Panc1 (cell line): ENCODE data around the gene WDR27.

Experiments used
- CTCF ChIP-seq: fragments of 450-650 bp; IDR thresholded peaks from 2 replicates; pipeline ENCODE4 v1.5.1; 2017; ENCODE audit warnings: mild to moderate bottlenecking
- POLR2AphosphoS5 ChIP-seq: IDR thresholded peaks from 2 replicates; pipeline ENCODE4 v1.6.1; 2012; ENCODE audit warnings: mild to moderate bottlenecking, low read depth, low read length, moderate library complexity
- REST ChIP-seq, 2 experiments: IDR thresholded peaks; 2 replicates each; pipeline ENCODE4 v1.6.1; 2011 to 2012; ENCODE audit warnings: low read depth in 2 of 2, control low read depth in 1 of 2, low read length in 1 of 2, mild to moderate bottlenecking in 1 of 2, moderate library complexity in 1 of 2; ENCODE audit not compliant: insufficient read depth in 1 of 2
- TCF7L2 ChIP-seq: IDR thresholded peaks from 2 replicates; pipeline ENCODE4 v1.6.1; 2011; ENCODE audit warnings: mild to moderate bottlenecking, low read depth, low read length, inconsistent platforms

- TF ChIP-seq REST (IDR thresholded peaks at IDR 0.05; ENCODE audit: insufficient read depth in 1 of 2, low read depth in 2 of 2, low read length in 1 of 2) = no peak
- TF ChIP-seq CTCF = no peak
- no peak for TF ChIP-seq TCF7L2
- no peak for TF ChIP-seq POLR2AphosphoS5
Measured at GRCh38 chr6:169455470-169455869, 246.4 kb downstream of the WDR27 start.
